Jurkat, Clone E6-1 (cell line): ENCODE data around the gene ADAMTS14.

Experiments
- DNase-seq: peaks from one replicate; pipeline ENCODE4 v3.0.0-alpha.2; 2011; ENCODE audit warnings: low read depth, low spot score
- H3K4me3 ChIP-seq: 2 replicates; pipeline ENCODE4 v1.5.1; 2011; ENCODE audit warnings: mild to moderate bottlenecking, low read length, control low read depth, moderate library complexity

The ADAMTS14 gene

GRCh38 chr10:70685455-70685911 lies 13.2 kb downstream of the ADAMTS14 start:
- no peak for DNase-seq
- H3K4me3 ChIP-seq = no peak overlapping the region

- no peak overlapping the region for H3K4me3 ChIP-seq
- DNase-seq = no peak
Observed at GRCh38 chr10:70688828-70689227, 16.5 kb downstream of the ADAMTS14 start.

DNA sequence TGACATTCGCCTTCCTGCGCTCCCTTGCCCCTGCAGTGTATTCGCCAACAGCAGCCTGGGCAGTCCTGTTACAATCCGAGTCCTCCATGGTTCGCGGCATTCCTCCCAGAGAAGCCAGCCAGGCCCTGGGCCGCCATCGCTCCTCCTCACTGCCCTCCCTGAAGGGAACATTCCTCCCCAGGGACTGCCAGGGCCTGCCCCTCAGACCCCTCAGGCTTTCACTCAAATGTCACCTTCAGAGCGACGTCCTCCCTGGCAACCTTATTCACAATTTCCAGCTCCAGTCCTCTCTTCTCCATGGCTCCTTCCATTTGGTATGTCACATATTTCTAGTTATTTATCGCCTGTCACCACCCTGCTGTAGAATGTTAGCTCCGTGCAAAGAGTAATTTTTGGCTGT lies 17.4 kb downstream of the ADAMTS14 start:
- no peak for DNase-seq
- H3K4me3 ChIP-seq = no peak overlapping the region

GRCh38 chr10:70690589-70690988 lies 18.3 kb downstream of the ADAMTS14 start:
- H3K4me3 ChIP-seq = no peak overlapping the region
- DNase-seq = no peak

GRCh38 chr10:70691611-70692010 lies 19.3 kb downstream of the ADAMTS14 start:
- no peak overlapping the region for H3K4me3 ChIP-seq
- DNase-seq = no peak

DNA sequence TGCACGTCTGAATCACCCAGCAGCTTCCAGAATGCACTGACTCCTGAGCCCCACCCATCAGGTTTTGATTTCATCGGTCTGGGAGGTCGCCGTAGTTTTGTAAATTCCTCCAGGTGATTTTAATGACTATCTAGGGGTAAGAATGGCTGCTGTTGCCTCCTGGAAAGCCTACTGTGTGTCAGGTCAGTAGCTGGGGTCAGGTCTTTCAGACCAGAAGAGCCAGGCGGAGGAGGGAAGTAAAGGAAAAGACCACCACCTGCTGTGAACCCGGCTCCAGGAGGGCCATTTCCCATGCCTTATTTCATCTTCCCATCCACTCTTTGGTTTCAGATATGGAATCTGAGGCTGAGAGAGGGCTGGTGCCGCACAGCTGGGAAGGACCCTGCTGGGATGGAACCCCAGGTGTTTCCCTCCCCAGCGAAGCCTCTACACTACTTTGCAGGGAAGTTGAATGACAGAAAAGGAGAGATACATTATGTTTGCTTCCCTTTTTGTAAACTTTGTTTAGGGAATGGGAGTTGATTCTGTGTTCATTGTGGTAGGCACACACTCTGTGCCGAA lies 19.8 kb downstream of the ADAMTS14 start:
- peak; percentile 5 for DNase-seq

GRCh38 chr10:70693619-70694335 lies 21.5 kb downstream of the ADAMTS14 start:
- no peak overlapping the region for H3K4me3 ChIP-seq
- no peak for DNase-seq

More for the DNA sequence above, 19.8 kb downstream of the ADAMTS14 start:
- no peak overlapping the region for H3K4me3 ChIP-seq

DNA sequence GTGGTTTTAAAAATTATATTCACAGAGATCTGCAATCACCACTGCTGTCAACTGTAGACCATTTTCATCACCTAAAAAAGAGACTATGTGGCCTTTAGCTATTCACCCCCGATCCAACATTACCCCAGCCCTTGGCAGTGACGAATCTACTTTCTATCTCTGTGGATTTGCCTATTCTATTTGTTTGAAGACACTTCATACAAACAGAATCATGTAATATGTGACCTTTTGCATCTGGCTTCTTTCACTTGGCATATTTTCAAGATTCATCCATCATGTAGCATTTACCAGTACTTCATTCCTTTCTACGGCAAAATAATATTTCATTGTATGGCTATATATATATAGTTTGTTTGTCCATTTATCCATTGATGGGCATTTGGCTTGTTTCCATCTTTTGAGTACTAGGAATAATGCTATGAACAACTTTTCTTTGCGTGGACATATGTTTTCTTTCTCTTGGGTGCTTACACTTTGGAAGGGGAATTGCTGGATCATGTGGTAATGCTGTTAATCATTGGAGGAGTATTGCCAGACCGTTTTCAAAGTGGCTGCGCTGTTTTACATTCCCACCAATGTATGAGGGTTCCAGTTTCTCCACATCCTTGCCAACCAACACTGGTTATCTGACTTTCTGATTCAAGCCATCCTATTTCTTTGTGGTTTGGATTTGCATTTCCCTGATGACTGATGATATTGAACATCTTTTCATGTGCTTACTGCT lies 22.3 kb downstream of the ADAMTS14 start:
- no peak overlapping the region for H3K4me3 ChIP-seq
- no peak for DNase-seq

GRCh38 chr10:70695241-70696030 lies 23.1 kb downstream of the ADAMTS14 start:
- H3K4me3 ChIP-seq = no peak overlapping the region
- DNase-seq = no peak

DNA sequence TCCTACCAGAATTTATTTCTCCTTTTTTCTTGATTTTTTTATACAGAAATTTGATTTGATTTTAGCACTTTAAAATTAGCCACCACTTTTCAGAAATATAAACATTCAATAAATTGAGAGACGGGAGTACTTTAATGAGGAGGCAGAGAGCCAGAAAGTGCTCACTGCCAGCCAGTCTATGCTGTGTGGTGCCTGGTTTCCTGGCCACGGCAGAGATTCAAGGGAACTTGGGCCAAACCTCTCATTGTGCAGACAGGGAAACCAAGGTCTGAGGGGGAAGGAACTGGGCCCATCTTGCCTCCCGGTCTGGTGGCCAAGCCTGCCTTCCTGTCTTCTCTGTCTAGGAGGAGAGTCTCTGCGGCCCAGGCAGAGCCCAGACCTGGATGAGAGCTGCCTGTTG lies 25.9 kb downstream of the ADAMTS14 start:
- H3K4me3 ChIP-seq = no peak overlapping the region
- DNase-seq = no peak

- DNase-seq = no peak
- H3K4me3 ChIP-seq = no peak overlapping the region
Observed at GRCh38 chr10:70699063-70699658, 26.9 kb downstream of the ADAMTS14 start.

- no peak for DNase-seq
- H3K4me3 ChIP-seq = no peak overlapping the region
Observed at GRCh38 chr10:70699659-70700174, 27.4 kb downstream of the ADAMTS14 start.

GRCh38 chr10:70702190-70702763 lies 30.0 kb downstream of the ADAMTS14 start:
- no peak for DNase-seq

DNA sequence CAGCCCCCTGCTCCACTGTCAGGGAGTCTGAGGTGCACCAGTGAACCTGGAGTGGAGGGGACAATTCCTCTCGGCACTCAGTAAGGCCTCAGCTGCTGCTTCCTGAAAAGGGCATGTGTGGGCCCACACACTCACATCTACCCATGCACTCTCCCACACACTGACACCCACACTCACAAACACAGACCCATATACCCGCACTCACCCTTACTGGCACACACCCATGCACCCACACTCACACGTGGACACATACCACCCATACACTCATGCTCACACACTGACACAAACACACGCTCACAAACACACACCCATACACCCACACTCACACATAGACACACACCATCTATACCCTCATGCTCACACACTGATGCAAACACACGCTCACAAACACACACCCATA lies 31.9 kb downstream of the ADAMTS14 start:
- no peak overlapping the region for H3K4me3 ChIP-seq
- DNase-seq = no peak

More at GRCh38 chr10:70702190-70702763, 30.0 kb downstream of the ADAMTS14 start:
- H3K4me3 ChIP-seq = no peak overlapping the region

GRCh38 chr10:70705121-70705861 lies 33.0 kb downstream of the ADAMTS14 start:
- H3K4me3 ChIP-seq = no peak overlapping the region
- no peak for DNase-seq

DNA sequence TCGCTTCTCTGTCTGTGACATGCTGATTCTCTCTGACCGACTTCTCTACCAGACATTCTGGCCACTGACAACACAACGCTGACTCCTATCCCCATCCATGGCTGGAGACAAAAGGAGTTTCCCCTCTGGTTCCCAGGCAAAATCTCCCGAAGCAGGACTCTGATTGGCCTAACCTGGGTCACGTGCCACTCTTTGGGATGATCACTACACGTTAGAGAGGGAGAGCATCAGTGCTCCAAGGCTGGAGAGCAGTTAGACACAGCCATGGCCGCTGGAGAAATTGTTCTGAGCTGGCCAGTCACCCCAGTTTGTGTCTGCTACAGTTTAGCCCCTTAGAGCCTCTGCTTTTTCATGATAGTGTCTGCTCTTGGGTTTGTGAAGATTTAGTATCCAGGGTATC lies 38.9 kb downstream of the ADAMTS14 start:
- no peak for DNase-seq
- no peak overlapping the region for H3K4me3 ChIP-seq

- no peak overlapping the region for H3K4me3 ChIP-seq
- DNase-seq = no peak
Observed at GRCh38 chr10:70711911-70712310, 39.6 kb downstream of the ADAMTS14 start.

DNA sequence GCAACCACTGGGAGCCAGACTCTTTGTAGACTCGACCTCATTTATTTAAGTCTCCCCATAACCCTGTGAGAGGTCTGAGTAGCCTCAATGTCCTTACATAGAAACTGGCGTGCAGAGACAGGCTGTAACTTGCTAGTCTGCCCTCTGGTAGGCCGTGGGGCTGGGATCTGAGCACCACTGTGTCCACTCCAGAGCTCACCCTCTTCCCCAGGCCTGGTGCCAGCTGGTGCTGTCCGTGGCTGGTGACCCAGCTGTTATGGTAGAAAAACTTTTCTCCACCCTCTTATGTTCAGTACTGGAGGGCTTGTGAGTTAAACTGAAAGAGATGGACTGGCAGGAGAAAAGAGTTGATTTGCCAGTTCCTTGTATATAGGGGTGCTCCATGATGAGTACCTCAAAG lies 41.9 kb downstream of the ADAMTS14 start:
- H3K4me3 ChIP-seq = no peak overlapping the region

More for the DNA sequence above, 41.9 kb downstream of the ADAMTS14 start:
- DNase-seq = no peak
